Measurements from ENCODE around the gene MYEF2.

Gene MYEF2

DNA sequence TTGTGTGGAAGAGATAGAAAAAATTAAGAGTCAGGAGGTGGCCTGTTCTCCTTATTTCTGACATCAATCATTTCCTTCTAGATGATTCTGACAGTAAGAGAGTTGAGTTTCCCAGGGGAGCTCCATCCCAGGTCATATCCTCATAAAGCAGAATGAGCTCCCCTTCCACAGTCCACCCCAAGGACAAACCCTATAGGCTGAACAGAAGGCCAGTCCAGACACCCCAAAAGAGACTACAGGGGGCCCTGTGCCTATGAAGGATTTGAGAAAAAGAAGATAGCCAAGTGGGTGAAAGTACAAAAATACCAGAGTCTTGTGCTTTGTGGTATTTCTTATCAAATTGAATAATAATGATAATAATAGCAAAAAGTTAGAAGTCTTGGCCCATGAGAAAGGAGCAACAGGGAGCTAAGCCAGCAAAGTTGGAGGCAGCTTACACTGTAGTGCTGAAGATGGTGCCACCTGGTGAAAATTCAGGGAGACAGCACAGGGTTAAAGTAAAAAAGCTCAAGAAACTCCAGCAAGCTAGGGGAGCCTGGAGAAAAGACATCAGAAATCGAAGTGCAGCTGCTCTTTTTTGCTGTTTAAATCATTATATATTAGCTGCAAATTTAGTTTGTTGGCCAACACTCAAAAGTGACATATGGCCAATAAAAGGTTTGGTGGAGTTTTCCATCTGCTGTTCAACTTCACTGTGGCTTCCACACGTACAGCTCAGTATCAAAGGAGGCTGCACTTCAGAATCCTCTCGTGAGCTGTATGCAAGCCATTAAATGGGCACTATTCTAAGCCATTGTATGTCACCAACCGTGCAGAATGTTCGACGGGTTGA lies 93.1 kb downstream of the MYEF2 start:
- no peak for FAIRE-seq
